ENCODE results near the gene SCTR. TPM values are rescaled to one million over a fixed set of nuclear protein-coding genes. Genes with fewer than 3 reads are reported as not detected.

Gene SCTR
- polyA plus RNA-seq (2013, experiment 1 of 2), result 1.7 TPM
- 0.81 TPM for polyA plus RNA-seq (2013, experiment 2 of 2)

DNA sequence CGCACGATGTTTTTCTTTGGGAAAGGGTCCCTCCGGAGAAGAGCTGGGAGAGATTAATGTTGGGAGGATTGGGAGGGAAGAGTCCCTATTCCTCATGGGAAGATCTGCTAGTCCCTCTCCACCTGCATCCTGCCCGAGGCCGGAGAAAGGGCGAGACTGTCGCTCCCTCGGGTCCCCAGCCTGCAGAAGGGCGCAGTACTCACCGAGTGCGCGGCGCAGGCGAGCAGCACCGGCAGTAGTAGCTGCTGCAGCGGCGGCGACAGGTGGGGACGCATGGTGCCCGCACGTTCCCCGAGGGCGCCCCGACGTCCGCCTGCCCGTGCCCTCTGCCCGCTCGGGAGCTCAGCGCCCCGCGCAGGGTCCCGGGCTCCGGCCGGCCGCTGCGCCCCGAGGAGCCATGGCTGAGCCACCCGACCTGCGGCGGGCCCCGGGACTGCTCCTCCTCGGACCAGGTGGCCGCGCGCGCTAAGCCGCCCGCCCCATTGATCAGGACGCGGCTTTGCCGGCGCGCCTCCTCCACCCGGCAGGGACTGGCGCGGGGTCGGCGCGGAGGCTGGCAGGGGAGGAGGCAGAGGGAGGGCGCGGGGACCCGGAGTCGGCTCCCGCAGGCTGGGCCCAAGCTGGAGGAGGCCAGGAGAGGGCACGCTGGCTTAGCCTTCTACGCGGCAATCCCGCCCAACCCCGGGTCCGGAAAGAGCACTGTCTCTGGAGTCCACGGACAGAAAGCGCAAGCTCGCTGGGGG lies at the start of gene SCTR:
TSS of gene SCTR (minus strand) at position 532 of the 743 bp plus-strand sequence. CDS start at position 275, 257 bp downstream.
- peak within 1 kb of the TSS; percentile 21 for H3K4me3 ChIP-seq (ENCODE audit: extremely low read depth, insufficient read depth, low read length, poor library complexity, severe bottlenecking)
- H3K36me3 ChIP-seq (ENCODE audit: control insufficient read depth, insufficient read depth, low read length), result no peaks in the 10 kb centered on the region
- 8 to 10% methylated on average over 50 to 56 of the region's 74 CpGs for WGBS, 2 experiments (ENCODE audit: insufficient coverage in 2 of 2)
- H3K27ac ChIP-seq (ENCODE audit: low read depth, low read length, severe bottlenecking), result no peak within 1 kb of the TSS
- H3K4me1 ChIP-seq (ENCODE audit: control insufficient read depth, insufficient read depth, low read length, poor library complexity, severe bottlenecking), result peaks cover 3% of the 10 kb centered on the region
- H3K9me3 ChIP-seq (ENCODE audit: control insufficient read depth, low read length), result no peaks in the 10 kb centered on the region

DNA sequence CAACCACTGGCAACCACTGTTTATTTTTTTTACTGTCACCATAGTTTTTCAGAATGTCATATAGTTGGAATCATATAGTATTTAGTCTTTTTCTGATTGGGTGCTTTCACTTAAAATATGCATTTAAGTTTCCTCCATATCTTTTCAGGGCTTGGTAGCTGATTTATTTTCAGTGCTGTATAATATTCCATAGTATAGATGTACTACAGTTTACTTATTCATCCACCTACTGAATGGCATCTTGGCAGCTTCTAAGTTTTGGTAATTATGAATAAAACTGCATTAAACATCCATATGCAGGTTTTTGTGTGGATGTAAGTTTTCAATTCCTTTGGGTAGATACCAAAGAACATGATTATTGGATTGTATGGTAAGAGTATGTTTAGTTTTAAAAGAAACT lies 43.0 kb upstream of the SCTR start:
- H3K4me1 ChIP-seq (ENCODE audit: control insufficient read depth, insufficient read depth, low read length, poor library complexity, severe bottlenecking), result no peaks in the 10 kb centered on the region
- no peak overlapping the region for H3K27ac ChIP-seq (ENCODE audit: low read depth, low read length, severe bottlenecking)
- H3K9me3 ChIP-seq (ENCODE audit: control insufficient read depth, low read length), result no peaks in the 10 kb centered on the region
- no peak overlapping the region for H3K4me3 ChIP-seq (ENCODE audit: extremely low read depth, insufficient read depth, low read length, poor library complexity, severe bottlenecking)
- H3K36me3 ChIP-seq (ENCODE audit: control insufficient read depth, insufficient read depth, low read length), result no peaks in the 10 kb centered on the region

DNA sequence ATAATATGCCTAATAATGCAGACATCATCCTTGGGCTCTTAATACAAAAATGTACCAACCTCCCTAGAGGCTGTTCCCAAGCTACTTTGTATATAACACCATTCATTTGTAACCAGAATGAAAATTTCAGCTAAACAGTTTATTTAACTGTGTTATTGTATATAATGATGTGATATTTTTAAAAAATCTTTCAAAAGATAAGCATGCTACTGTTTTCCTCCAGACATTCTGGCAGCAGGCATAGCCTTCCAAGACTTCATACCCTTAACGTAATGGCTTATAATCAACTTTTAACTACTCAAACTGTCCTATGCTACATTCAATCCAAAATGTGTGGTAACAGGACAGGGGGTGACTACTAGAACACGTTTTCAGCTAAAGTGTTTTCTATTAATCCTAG lies 41.2 kb upstream of the SCTR start:
- 80 to 100% methylated on average over 1 of the region's 2 CpGs for WGBS, 2 experiments (ENCODE audit: insufficient coverage in 2 of 2)
- Histone ChIP-seq H3K9me3 (ENCODE audit: control insufficient read depth, low read length) (no peaks in the 10 kb centered on the region), H3K36me3 (ENCODE audit: control insufficient read depth, insufficient read depth, low read length) (no peaks in the 10 kb centered on the region), H3K4me3 (ENCODE audit: extremely low read depth, insufficient read depth, low read length, poor library complexity, severe bottlenecking) (no peak overlapping the region), H3K27ac (ENCODE audit: low read depth, low read length, severe bottlenecking) (no peak overlapping the region), H3K4me1 (ENCODE audit: control insufficient read depth, insufficient read depth, low read length, poor library complexity, severe bottlenecking) (no peaks in the 10 kb centered on the region)

DNA sequence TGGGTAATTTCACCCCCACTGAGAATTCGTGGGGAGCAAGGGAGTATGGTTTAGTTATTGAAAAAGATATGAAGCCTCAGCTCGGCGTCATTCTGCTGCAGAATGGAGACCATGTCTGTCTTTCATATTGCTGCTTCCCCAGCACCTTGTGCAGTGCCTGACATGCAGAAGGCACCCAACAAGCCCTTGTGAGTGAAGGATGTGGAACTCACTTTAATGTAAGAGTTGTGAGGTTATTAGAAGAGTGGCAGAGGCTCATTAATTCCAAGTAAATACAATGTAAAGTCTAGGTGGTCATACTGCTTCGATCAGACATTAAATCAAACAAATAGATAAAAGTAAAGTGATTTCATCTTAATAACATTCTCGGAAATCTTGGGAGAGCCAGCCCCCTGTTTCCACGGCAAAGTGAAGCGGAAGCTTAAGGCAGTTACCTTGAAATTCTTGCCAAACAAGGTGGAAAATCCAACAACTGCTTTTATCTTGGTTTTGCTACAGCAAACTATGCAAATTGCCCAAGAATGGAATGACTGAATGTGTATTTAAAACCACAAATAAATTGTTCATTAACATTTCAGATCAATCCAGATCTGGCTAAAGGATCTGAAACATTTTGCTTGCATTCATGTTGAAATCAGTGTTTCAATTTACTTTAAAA lies 29.5 kb upstream of the SCTR start:
- no peak overlapping the region for H3K4me3 ChIP-seq (ENCODE audit: extremely low read depth, insufficient read depth, low read length, poor library complexity, severe bottlenecking)

DNA sequence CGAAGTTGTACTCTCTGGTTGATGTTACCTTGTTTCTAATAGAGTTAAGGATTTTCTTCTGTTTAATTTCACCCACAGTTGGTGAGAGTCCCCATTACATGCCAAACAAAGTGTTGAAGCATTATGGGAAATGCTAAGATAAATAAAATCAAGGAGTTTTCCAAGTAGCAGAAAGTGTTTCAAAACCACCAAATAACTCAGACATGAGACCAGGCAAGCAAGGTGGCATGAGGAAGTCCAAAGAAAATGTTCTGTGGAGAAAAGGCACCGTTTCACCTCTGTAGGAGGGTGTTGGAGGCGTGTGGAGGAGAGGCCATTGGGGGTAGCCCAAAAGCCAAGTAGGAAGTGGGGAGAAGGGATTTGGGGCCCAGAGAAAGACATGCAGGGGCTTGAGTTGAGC lies 28.6 kb upstream of the SCTR start:
- Histone ChIP-seq H3K4me1 (ENCODE audit: control insufficient read depth, insufficient read depth, low read length, poor library complexity, severe bottlenecking) (no peaks in the 10 kb centered on the region), H3K9me3 (ENCODE audit: control insufficient read depth, low read length) (no peaks in the 10 kb centered on the region), H3K4me3 (ENCODE audit: extremely low read depth, insufficient read depth, low read length, poor library complexity, severe bottlenecking) (no peak overlapping the region), H3K36me3 (ENCODE audit: control insufficient read depth, insufficient read depth, low read length) (no peaks in the 10 kb centered on the region), H3K27ac (ENCODE audit: low read depth, low read length, severe bottlenecking) (no peak overlapping the region)
- 100% methylated on average over 2 of the region's 3 CpGs for WGBS, 2 experiments (ENCODE audit: insufficient coverage in 2 of 2)

More for the DNA sequence above, 29.5 kb upstream of the SCTR start:
- Histone ChIP-seq H3K27ac (ENCODE audit: low read depth, low read length, severe bottlenecking) (no peak overlapping the region), H3K36me3 (ENCODE audit: control insufficient read depth, insufficient read depth, low read length) (no peaks in the 10 kb centered on the region), H3K4me1 (ENCODE audit: control insufficient read depth, insufficient read depth, low read length, poor library complexity, severe bottlenecking) (peaks cover under 1% of the 10 kb centered on the region), H3K9me3 (ENCODE audit: control insufficient read depth, low read length) (no peaks in the 10 kb centered on the region)
- 95 to 100% methylated on average over 4 to 5 of the region's 7 CpGs for whole genome bisulfite sequencing, 2 experiments (ENCODE audit: insufficient coverage in 2 of 2)

DNA sequence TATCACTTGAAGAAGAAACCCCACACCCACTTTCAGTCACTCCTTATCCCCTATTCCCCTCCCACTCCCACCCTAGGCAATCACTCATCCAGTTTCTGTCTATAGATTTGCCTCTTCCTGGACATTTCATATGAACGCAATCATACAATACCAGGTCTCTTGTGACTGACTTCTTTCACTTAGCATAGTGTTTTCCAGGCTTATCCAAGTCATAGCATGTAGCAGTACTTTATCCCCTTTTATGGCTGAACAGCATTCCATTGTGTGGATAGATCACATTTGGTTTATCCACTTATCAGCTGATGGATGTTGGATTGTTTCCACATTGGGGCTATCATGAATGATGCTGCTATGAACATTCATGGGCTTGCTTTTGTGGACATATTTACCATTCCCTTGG lies 26.6 kb upstream of the SCTR start:
- H3K9me3 ChIP-seq (ENCODE audit: control insufficient read depth, low read length), result no peaks in the 10 kb centered on the region
- no peak overlapping the region for H3K4me3 ChIP-seq (ENCODE audit: extremely low read depth, insufficient read depth, low read length, poor library complexity, severe bottlenecking)
- H3K4me1 ChIP-seq (ENCODE audit: control insufficient read depth, insufficient read depth, low read length, poor library complexity, severe bottlenecking), result peaks cover 5% of the 10 kb centered on the region
- no peak overlapping the region for H3K27ac ChIP-seq (ENCODE audit: low read depth, low read length, severe bottlenecking)
- WGBS, 2 experiments (ENCODE audit: insufficient coverage in 2 of 2), result 100% methylated on average over 1 of the region's 1 CpG
- H3K36me3 ChIP-seq (ENCODE audit: control insufficient read depth, insufficient read depth, low read length), result no peaks in the 10 kb centered on the region

DNA sequence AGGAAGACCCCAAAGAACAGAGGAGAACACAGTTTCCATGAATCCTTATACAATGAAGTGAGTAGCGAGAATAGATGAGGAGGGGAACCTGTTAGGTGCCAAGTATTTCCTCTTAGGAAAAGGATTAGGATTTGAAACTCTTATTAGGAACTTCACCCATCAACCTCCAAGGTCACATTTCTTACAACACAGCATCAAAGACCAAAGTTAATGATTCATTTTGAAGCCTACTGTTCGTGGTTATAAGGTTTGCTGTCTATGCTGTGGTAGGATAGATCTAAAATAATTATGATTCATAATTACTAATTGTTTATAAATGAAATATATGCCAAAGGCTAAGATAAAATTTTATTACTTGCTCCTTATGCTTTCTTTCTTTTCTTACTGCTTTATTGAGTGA lies 26.1 kb upstream of the SCTR start:
- no peaks in the 10 kb centered on the region for H3K9me3 ChIP-seq (ENCODE audit: control insufficient read depth, low read length)
- no peak overlapping the region for H3K4me3 ChIP-seq (ENCODE audit: extremely low read depth, insufficient read depth, low read length, poor library complexity, severe bottlenecking)
- H3K27ac ChIP-seq (ENCODE audit: low read depth, low read length, severe bottlenecking), result no peak overlapping the region
- peaks cover 5% of the 10 kb centered on the region for H3K4me1 ChIP-seq (ENCODE audit: control insufficient read depth, insufficient read depth, low read length, poor library complexity, severe bottlenecking)
- WGBS, 2 experiments (ENCODE audit: insufficient coverage in 2 of 2), result no CpG with 5 or more reads among the region's 2 CpGs
- no peaks in the 10 kb centered on the region for H3K36me3 ChIP-seq (ENCODE audit: control insufficient read depth, insufficient read depth, low read length)

DNA sequence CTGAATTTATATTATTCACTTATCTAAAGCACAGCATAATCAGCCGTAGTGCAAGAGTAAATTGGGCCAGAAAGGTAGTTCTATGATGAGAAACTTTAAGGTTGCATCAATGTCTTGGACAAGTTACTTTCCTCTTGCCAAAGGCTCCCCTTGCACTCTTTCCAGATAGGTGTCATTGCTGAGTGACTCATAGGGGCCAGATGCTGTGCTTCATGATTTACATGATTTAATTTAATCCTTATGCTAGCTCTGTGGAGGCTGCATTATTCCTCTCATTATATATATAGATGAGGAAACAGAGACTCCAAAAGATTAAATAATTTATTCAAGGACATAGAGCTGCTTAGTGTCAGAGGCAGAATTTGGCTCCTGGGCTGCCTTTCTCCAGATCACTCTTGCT lies 25.0 kb upstream of the SCTR start:
- no peak overlapping the region for H3K4me3 ChIP-seq (ENCODE audit: extremely low read depth, insufficient read depth, low read length, poor library complexity, severe bottlenecking)
- H3K4me1 ChIP-seq (ENCODE audit: control insufficient read depth, insufficient read depth, low read length, poor library complexity, severe bottlenecking), result peaks cover 8% of the 10 kb centered on the region
- H3K36me3 ChIP-seq (ENCODE audit: control insufficient read depth, insufficient read depth, low read length), result no peaks in the 10 kb centered on the region
- H3K27ac ChIP-seq (ENCODE audit: low read depth, low read length, severe bottlenecking), result no peak overlapping the region
- H3K9me3 ChIP-seq (ENCODE audit: control insufficient read depth, low read length), result no peaks in the 10 kb centered on the region
- whole genome bisulfite sequencing, 2 experiments (ENCODE audit: insufficient coverage in 2 of 2), result no CpG with 5 or more reads among the region's 1 CpG

DNA sequence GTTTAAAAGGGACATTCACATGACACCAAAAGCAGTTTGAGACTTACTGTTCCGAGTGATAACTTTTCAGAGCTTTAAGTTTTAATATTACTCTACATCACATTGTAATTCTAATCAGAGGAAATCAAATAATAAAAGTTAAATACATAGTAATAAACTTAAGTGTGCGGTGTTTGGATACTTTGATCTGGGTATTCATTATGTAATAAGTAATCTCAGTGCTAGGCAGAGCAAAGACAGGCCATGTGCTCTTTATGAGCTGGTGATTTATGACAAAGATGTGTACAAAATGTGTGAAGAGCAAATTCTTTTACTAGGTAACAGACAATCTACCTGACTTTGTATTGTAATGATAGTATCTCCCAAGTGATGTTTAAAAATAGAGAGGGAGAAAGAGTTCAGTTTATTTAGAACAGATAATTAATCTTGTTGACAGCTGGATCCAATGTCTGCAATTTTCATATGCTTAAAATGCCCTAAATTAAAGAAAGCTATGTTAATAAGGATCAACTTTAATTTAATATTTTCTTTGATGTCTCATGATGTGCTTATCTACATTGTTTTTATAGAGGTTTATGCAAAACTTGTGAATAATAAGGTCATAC lies 24.3 kb upstream of the SCTR start:
- no peaks in the 10 kb centered on the region for H3K36me3 ChIP-seq (ENCODE audit: control insufficient read depth, insufficient read depth, low read length)

DNA sequence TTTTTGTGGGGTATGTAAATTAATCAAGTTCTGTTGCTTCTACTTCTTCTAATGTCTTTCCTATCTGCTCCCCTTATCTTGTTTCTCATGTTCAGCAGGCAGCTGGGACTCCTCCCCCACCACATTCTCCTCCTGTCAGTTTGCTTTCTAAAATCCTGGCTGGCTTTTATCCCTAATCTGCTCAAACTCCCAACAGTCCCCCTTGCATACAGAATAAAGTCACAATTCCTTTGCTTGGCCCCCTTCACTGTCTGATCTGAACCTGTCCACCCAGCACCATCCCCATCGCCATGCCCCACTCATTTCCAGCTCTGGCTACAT lies 22.1 kb upstream of the SCTR start:
- Histone ChIP-seq H3K4me3 (ENCODE audit: extremely low read depth, insufficient read depth, low read length, poor library complexity, severe bottlenecking) (no peak overlapping the region), H3K27ac (ENCODE audit: low read depth, low read length, severe bottlenecking) (peak overlapping the region; percentile 43), H3K9me3 (ENCODE audit: control insufficient read depth, low read length) (no peaks in the 10 kb centered on the region), H3K36me3 (ENCODE audit: control insufficient read depth, insufficient read depth, low read length) (no peaks in the 10 kb centered on the region), H3K4me1 (ENCODE audit: control insufficient read depth, insufficient read depth, low read length, poor library complexity, severe bottlenecking) (peaks cover 8% of the 10 kb centered on the region)
- WGBS, 2 experiments (ENCODE audit: insufficient coverage in 2 of 2), result 100% methylated on average over 1 of the region's 1 CpG; no CpG with 5 or more reads in 1 of the 2 experiments

More for the DNA sequence above, 24.3 kb upstream of the SCTR start:
- no peaks in the 10 kb centered on the region for H3K9me3 ChIP-seq (ENCODE audit: control insufficient read depth, low read length)
- no peak overlapping the region for H3K4me3 ChIP-seq (ENCODE audit: extremely low read depth, insufficient read depth, low read length, poor library complexity, severe bottlenecking)
- no peak overlapping the region for H3K27ac ChIP-seq (ENCODE audit: low read depth, low read length, severe bottlenecking)
- peaks cover 8% of the 10 kb centered on the region for H3K4me1 ChIP-seq (ENCODE audit: control insufficient read depth, insufficient read depth, low read length, poor library complexity, severe bottlenecking)
- WGBS, 2 experiments (ENCODE audit: insufficient coverage in 2 of 2), result 89% methylated on average over 1 of the region's 2 CpGs; no CpG with 5 or more reads in 1 of the 2 experiments
